Activated CD4-positive, alpha-beta T cell treated with anti-CD3 and anti-CD28 coated beads, Interleukin-10, Interleukin-2, amounts not matched to agents 100 ng/mL and 50 ng/mL, durations not matched to agents 16 hours and 8 hours (primary cell): ENCODE results near the gene FBXO48.

Experiments used
- DNase-seq: peaks from one replicate; pipeline ENCODE4 v3.0.0-alpha.2; 2020

FBXO48 gene

DNA sequence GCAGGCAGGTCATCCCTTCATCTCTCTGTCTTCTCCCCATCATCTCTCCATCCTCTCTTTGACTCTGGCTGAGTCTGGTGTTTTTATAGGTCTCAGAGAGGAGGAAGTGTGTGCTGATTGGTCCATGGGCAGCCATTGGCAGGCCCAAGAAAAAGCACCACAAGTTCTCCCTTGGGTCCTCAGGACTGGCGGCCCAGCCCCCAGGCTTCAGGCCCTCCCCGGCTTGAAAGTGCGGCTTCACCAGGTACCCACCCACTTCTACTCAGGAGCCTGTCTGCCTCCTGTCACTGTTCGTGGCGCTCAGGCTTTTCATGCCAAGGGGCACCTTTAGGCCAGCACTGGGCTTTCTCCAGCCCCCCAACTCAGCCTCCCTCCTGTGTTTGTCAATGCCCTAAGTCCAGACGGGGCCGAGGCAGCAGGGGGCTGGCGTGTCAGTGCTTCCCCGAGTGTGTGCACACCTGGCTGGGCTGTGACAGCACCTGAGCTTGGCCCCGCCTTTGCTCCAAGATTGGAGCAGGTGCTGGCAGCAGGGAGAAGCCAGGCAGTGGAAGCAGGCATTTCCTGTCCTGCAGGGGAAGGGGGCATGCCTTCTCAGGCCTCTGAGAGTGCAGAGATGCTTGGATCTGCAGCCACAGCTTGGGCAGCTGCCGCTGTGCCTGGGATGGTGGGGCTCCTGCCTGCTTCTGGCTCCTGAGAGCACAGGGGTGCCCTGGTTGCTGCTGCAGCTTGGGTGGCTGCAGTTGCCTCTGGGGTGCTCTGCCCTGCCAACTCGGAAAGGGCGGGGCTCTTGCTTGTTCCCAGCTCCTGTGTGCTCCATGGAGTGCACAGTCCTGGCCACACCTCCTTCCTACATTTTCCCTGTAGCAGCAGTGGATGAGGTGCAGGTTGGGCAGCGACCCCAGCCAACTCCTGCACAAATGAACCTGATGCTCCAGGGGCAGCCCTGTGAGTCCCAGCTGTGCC lies 34.1 kb downstream of the FBXO48 start:
- DNase-seq: no peak

DNA sequence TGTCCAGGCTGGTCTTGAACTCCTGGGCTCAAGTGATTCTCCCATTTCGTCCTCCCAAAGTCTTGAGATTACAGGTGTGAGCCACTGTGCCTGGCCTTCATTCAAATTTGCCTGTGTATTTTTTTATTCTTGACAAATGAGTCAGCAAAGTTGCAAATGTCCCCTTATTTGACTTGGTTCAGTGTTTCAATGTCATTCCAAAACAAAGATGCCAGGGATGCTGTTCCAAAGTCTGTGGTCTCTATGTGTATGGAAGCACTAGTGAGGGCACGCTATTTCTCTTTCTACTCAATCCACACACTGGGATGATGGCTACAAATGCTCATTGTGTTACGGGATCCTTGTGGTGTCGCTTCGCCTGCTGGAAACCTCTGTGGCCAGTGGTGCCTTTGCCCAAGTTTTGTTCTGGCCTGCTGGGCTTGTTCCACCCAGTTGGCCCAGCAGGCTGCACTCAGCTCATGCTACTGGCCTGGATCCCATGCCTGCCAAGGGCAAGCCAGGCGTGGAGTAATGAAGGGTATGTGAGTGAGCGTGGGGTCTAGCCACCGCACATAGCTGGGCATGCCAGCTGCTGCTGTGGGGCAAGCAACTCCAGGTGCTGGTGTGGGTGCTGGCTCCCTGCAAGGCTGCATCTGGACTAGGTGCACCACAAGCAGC lies 35.6 kb downstream of the FBXO48 start:
- no peak for DNase-seq

DNA sequence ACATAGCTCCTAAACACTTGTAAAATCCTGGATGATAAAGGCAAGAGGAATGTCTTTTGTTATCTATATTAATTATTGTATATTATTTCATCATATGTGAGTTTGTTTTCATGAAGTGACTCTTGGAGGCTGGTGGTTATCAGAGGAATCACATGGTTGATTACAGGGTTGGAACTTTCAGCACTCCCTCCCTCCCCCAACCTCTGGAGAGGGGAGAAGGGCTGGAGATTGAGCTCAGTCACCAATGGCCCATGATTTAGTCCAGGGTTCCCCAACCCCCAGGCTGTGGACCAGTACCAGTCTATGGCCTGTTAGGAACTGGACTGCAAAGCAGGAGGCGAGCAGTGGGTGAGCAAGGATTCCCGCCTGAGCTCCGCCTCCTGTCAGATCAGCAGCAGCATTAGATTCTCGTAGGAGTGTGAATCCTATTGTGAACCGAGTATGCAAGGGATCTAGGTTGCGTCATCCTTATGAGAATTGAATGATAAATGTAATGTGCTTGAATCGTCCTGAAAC lies 37.7 kb downstream of the FBXO48 start:
- no peak for DNase-seq

DNA sequence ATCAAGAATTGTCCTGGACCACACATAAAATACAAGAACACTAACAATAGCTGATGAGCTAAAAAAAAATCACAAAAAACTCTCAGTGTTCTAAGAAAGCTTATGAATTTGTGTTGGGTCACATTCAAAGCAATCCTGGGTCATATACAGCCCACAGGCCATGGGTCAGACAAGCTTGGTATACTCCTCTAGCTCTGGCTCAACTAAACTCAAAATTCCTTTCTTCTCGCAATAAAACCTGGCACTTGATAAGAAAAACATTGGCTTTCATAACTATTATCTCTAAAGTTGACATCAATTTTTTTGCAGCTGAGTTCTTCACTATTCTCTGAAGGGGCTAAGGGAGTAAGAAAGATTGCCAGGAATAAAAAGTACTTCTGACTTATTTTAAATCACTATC lies 38.3 kb downstream of the FBXO48 start:
- no peak for DNase-seq

DNA sequence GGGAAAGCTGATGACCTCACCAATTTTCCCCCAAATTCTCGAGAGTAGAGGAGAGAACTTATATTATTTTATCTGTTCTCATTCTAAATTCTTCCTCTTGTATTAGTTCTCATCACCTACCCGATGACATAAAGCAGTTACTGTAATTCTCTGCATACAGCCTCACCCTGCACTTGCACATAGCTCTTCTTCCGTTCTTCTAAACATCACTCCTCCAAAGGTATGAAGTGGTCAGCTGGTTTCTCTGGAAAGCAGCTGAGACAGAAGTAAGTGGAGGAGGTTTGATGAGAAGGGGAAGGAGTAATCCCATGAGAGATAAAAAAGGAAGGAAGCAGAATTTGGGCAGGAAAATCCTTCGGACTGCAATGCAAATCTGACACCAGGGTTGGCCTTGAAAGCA lies 39.0 kb downstream of the FBXO48 start:
- no peak for DNase-seq

DNA sequence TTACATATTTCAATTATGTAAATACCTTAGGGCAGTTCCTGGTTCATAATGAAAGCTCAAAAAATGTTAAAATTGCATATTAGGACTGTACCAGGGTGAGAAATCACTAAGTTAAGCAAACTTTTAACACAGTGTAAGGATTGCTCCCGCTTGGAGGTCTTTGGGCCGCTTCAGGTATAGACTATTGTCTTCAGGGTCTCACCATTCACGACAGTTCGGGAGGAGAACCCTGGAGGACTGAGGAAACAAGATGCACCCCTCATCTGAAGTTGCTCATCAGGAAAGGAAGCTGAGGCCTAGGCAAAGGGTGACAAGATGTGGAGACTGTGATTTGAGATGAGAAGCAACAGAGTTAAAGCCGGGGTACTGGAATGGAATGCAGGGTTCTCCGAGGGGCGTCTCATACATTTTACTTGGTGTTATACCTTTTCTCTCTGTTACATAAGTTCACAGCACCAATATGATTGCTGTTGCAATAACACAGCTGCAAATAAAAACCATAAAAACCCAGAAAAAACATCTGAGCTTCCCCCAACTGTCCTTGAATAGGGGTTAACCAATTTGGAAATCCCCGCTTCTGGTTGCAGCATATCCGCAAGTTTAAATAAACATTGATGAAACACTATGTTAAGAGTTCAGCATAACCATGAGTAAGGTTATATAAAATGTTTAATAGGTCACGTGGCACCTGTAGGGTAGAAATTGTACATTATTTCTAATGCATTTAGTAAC lies 40.1 kb downstream of the FBXO48 start:
- peak; percentile 58 for DNase-seq

DNA sequence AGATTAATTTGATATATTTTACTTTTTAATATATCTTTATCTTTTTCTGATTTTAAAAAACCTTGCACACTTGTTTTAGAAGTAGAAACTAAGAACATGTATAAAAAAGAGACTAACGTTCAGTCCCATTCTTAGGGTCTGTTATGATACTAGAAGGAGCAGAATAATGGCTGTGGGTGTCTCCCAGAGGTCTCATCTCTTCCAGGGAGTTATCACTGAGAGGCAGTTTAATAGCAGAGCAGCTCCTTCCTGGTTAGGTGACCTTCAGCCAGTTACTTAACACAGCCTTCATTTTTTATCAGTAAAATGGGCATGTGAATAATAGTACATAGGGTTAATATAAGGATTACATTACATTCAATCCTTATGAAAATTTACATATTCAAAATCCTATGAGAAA lies 40.6 kb downstream of the FBXO48 start:
- DNase-seq: no peak

DNA sequence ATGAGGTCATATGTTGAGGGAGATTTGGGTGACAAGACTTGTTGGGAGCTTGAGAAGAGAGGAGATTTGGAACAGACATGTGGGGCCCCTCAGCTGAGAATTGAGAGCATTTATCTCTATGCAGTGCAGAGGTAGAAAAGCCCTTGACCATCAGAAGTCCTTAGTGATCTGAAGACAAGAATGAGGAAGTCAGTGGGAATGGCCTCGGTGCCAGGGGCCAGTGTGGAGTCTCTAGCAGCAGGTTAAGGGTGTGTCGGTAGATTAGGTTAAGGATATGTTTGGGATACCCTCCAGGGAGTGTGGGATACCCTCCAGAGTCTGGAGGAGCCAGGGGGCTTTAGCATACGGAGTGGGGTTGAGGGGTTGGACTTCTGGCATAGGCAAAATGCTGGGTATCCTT lies 41.6 kb downstream of the FBXO48 start:
- DNase-seq: no peak

DNA sequence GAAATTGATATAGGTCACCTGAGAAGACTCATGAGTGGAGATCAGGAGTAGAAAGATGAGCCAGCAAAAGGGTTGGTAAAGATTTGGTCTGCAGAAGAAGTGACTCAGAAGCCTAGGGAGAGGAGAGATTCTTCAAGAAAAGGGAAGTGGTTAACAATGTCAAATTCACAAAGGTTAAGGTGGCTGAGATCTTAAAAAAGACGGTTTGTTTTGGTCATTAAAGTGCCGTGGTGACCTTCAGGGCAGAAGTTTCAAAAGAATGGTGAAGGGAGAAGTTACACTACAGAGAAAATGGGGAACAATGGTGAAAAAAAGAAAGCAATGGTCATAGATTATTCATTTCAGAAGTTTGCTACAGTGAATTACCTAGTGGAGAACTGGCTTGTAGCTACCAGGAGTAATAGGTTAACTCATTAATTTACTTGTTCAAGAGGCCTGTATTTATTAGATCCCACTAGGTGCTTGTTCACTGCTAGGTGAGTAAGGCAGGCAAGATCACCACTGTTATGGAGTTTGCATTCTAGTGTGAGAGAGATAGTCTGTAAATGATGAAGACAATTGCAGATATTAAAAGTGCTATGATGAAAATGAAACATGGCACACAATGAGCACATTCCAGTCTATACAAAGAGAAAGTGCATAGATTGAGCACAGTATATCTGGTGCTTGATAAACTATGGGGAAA lies 43.0 kb downstream of the FBXO48 start:
- peak; percentile 77 for DNase-seq

DNA sequence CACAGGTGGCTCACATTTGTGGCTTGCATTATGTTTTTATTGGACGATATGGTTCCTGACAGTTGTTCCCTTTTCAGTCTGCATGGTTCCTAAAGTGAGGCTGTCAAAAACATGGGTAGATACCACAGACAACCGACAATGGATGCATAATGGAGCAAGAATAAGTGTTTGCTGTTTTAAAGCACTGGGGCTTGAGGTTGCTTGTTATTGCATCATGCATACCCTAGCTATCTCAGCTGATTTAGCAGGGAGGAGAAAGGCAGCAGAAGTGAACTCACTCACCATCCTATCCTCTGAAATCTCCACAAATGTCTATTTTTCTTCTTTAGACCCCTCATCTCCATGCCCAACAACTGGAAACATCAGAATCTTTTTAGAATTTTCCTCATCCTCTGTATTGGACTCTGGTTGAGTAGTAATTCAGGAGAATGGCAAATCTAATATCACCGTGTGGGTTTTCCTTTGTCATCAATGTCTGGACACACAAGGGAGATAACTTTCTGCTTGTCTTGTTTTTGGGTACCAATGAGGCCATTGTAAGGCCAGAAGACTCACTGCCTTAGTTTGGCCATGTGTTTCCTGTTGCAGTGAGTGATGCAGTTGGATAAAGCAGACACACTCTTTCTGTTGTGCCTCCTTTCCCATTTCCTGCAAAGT lies 46.7 kb downstream of the FBXO48 start:
- DNase-seq: no peak

DNA sequence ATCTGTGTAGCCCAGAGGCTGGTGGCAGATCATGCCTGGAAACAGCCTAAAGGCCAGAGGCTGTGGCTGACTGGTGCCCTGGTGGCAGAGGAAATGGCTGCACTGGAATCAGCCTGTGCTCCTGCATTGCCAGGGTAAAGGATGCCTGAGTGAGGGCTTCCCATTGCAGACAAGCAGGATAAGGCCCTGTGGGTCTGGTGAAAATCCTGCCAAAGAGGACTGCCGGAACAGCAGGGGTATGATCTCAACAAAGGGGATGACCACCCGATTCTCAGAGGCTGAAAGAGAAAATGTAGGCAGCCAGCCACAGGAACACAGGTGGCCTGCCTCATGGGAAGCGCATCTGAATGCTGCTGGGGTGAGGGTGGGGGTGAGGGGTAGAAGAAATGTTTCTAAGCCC lies 48.2 kb downstream of the FBXO48 start:
- DNase-seq: no peak

DNA sequence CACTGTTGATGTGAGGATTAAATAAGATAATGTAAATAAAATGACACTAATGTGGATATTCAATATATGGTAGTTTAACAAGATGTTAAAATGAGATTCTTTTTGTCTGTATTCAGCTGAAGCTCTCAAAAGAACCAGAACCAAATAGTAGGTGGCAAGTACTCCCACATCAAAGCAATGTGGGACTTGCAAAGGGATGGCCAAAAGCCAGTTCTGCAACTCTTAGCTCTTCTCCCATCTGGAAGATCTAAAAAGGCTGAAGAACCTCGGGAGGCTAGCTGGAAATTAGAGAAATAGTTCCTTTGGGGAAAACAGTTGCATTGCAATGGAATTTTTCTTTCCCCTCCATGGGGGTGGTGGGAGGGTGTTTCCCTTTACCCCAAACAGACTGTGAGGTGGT lies 48.7 kb downstream of the FBXO48 start:
- no peak for DNase-seq

DNA sequence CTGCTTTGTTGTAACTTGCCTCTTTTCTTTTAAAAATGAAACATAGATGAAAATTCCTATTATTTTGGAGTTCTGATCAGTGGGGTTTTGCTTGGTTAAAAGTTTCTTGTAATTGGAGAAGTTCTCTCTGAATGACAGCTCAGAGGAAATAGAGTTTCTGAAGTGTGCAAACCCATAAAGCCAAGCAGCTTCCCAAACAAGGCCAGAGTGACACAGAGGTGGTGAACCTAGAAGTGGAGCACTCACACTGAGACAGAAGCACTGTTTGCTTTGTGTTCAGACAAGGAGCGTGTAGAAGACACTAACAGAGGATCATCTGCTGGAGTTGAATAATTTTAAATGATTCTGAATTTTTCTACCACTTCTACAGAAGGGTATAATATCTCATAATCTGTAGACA lies 49.2 kb downstream of the FBXO48 start:
- no peak for DNase-seq

DNA sequence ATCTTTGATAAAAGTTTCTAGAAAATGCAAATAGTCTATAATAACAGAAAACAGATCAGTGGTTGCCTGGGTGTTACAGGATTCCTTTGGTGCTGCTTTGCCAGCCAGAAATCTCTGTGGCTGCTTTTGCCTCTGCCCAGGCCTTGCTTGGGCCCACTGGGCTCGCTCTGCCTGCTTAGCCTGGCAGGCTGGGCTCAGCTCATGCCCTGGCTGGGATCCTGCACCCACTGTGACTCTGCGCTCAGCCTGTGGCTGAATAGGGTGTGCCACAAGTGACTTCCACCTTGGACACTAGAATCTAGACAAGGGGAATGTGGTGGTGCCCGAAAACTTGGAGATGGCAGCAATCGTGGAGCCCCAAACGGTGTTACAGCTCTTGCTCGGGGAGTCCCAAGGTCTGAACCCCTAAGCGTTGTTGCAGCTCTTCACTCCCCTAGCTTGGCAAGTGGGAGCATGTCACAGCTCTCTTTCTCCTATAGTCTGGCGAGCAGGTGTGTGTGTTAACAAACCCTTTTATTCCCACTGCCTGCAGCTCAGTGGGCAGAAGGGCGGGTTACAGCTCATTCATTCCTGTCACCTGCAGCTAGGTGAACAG lies 50.9 kb downstream of the FBXO48 start:
- no peak for DNase-seq

DNA sequence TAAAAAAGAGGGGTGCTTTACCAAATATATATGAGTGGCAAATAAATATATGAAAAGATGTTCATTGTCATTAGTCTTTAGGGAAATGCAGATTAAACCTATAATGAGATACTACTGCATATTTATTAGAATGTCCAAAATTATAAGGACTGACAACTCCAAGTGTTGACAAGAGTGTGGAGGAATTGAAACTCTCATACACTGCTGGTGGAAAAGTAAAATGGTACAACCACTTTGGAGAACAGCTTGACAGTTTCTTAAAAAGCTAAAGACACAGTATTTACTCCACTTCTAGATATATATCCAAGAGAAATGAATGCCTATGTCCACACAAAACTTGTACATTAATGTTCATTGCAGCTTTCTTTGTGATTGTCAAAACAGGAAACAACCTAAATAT lies 51.6 kb downstream of the FBXO48 start:
- DNase-seq: no peak

DNA sequence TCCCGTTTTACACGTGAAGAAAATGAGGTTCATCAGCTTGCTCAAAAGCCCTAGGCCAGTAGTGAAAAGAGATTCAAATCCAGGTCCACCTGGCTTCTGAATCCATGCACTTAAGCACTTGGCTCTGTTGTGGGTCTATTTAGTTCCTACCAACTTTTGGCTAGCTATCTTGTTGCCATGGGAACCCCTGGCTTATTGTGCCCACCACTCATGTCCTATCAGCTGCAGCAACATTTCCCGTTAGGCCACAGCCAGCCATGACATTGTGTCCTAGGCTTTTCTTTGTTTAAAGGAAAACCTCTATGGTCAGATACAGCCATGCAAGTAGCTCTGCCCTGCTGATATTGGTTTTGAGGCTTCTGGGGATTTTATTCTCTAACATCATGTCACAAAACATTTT lies 52.2 kb downstream of the FBXO48 start:
- no peak for DNase-seq

DNA sequence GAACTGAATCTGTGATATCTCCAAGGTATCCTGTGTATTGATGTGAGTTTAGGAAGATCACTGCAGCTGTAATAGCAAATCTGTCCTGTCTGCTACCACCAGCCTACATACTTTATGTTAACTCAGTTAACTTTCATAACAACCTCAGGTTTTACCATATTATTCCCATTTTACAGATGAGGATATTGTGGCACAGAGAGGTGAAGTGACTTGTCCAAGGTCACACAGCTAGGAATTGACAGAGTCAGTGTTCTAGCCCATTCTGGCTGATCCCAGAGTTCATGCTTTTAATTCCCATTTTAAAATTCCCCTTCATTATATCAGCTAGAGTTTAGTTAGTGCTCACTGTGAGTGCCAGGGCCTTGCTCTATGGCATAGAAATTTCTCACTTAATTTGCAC lies 52.6 kb downstream of the FBXO48 start:
- DNase-seq: no peak

DNA sequence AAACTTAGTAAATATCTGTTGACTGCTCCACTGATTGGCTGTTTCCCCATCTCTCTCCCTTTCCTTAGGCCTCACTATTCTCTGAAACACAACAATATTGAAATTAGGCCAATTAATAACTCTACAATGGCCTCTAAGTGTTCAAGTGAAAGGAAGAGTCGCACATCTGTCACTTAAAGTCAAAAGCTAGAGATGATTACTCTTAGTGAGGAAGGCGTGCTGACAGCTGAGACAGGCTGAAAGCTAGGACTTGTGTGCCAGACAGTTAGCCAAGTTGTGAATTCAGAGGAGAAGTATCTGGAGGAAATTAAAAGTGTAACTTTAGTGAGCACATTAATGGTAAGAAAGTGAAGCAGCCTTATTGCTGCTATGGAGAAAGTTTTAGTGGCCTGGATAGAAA lies 53.6 kb downstream of the FBXO48 start:
- no peak for DNase-seq

DNA sequence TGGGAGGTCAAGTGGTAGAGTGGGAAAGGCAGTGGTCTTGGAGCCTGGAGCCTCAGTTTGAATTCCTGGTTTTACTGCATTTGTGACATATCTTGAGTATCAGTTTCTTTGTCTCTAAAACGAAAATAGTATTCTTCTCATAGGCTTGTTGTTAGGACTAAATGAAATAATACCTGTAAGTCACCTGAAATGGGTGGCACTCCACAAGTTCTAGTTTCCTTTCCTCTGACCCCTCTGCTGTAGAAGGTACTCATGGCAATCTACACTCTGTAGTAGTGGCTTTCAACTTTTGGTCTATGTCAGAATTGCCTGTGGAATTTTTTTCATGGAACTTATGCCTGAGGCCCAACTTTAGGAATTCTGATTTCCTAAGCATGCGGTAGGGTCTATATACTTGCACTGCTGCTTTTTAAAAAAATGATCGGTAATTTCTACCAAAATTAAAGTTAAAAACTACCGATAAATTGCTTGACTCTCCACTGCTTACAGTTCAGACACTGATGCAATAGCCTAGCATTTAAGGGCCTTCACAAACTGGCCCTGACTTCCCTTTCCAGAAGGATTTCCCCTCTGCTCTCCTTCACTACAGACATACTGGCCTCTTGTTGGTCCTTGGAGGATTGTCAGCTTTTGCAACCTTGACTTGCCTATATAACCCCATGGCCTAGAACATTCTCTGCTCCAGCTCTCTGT lies 54.8 kb downstream of the FBXO48 start:
- no peak for DNase-seq

DNA sequence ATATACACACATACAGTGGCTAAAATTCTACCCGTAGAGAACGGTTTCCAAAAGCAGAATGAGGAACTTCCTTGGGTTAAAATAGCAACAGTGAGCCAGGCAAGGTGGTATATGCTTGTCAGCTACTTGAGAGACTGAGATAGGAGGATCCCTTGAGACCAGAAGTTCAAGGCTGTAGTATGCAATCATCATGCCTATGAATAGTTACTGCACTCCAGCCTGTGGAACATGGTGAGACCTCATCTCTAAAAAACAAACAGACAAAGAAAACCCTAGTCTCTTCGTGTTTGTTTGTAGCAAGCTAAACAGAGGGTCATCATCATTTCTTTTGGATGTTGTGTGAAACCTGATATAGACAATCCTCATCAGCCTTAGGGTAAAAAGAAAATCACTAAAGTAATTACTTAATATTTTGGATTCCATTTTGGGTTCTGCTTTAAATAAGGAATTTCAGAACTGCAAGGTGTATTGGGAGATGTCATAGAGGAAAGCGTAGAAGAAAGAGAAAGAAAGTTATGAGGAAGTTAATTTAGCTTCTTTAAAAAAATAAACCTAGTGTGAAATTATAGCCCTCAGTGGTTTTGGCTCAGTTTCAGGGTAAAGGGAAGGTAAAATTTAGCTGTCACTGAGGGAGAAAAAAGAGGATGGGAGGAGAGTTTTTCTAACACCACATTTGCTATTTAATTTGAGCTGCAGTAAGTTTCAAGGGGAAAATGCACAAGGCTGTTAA lies 55.5 kb downstream of the FBXO48 start:
- no peak for DNase-seq
